CD4-positive, CD25-positive, alpha-beta regulatory T cell (primary cell): ENCODE measurements around the gene BPIFB4. TPM values are rescaled to one million over a fixed set of nuclear protein-coding genes. Genes with fewer than 3 reads are reported as not detected.

Source experiments
- ATAC-seq, 2 donors: fragments of 150-1000 bp; cut with Tn5 transposase; one replicate each; pipeline ENCODE4 v1.10.0; 2021; ENCODE audit warnings: low read depth in 2 of 2, moderate number of reproducible peaks in 2 of 2, moderate library complexity in 1 of 2
- DNase-seq, 3 donors: peaks; one replicate each; pipeline versions ENCODE4 v3.0.0 to v3.0.0-alpha.2; 2012 to 2022; ENCODE audit warnings: mixed read lengths in 1 of 3
- H3K27ac ChIP-seq: one replicate; pipeline ENCODE4 v1.7.0; 2013; ENCODE audit warnings: mild to moderate bottlenecking, low read length; ENCODE audit not compliant: insufficient read depth, poor library complexity, severe bottlenecking
- H3K27me3 ChIP-seq: one replicate; pipeline ENCODE4 v1.7.0; 2013; ENCODE audit warnings: low read length; ENCODE audit not compliant: control insufficient read depth, insufficient read depth
- H3K36me3 ChIP-seq: one replicate; pipeline ENCODE4 v1.7.0; 2013; ENCODE audit warnings: mild to moderate bottlenecking, low read length, moderate library complexity; ENCODE audit not compliant: control insufficient read depth, insufficient read depth
- H3K4me1 ChIP-seq: 2 replicates; pipeline ENCODE4 v1.7.0; 2013; ENCODE audit warnings: mild to moderate bottlenecking, low read length; ENCODE audit not compliant: insufficient read depth, control insufficient read depth, poor library complexity, severe bottlenecking
- H3K4me3 ChIP-seq: one replicate; pipeline ENCODE4 v1.7.0; 2013; ENCODE audit warnings: low read depth, mild to moderate bottlenecking, low read length, moderate library complexity
- H3K9me3 ChIP-seq, 2 experiments: 1 replicate in 1 of 2; 2 replicates in 1 of 2; pipeline ENCODE4 v1.7.0; 2013; ENCODE audit warnings: low read length in 2 of 2, mild to moderate bottlenecking in 1 of 2, moderate library complexity in 1 of 2; ENCODE audit not compliant: control insufficient read depth in 2 of 2
- H3K27ac Mint-ChIP-seq, 3 donors: one replicate each; pipeline ENCODE4 v1.8.0; 2020 to 2022; ENCODE audit warnings: mild to moderate bottlenecking in 3 of 3, mixed read lengths in 3 of 3, moderate library complexity in 2 of 3
- H3K27me3 Mint-ChIP-seq: one replicate; pipeline ENCODE4 v1.8.0; 2022; ENCODE audit warnings: mild to moderate bottlenecking, mixed read lengths
- H3K36me3 Mint-ChIP-seq: one replicate; pipeline ENCODE4 v1.8.0; 2020; ENCODE audit warnings: mixed read lengths
- H3K4me1 Mint-ChIP-seq, 4 donors: one replicate each; pipeline ENCODE4 v1.8.0; 2020 to 2022; ENCODE audit warnings: mixed read lengths in 4 of 4, mild to moderate bottlenecking in 1 of 4
- H3K4me3 Mint-ChIP-seq, 4 donors: one replicate each; pipeline ENCODE4 v1.8.0; 2020 to 2022; ENCODE audit warnings: mild to moderate bottlenecking in 4 of 4, mixed read lengths in 4 of 4, moderate library complexity in 3 of 4
- H3K9me3 Mint-ChIP-seq, 7 donors: one replicate each; pipeline ENCODE4 v1.8.0; 2020 to 2022; ENCODE audit warnings: mixed read lengths in 7 of 7, mild to moderate bottlenecking in 3 of 7, moderate library complexity in 2 of 7
- polyA plus RNA-seq, 4 donors: library from polyadenylated mRNA; unstranded; fragments of 300-500 nt; fragmentation: Illumina TruSeq; gene quantifications; one replicate each; pipeline ENCODE4 v1.2.3, GENCODE V29; 2021
- total RNA-seq: library from RNA; stranded (reverse); gene quantifications from one replicate; pipeline ENCODE4 v1.2.3, GENCODE V29; 2022

Gene BPIFB4
- total and polyA plus RNA-seq, 5 donors from 2014 or later = not detected

DNA sequence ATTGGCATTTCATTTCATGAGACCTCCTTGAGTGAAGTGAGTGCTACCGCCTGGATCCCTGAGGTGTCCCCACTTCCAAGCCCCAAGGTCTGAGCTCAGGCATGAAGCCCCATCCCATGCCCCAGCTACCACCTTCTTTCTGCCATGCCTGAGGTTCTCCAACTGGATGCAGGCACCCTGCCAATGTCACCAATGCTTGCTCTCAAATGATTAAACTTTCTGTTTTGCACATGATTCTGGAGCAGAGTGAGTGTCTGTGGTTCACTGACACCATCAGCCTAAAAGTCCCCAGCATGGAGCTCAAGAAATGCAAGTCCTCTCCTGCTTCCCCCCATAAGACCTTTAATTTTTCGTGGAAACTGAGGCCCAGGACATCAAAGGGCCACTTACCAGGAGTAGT, 44.8 kb downstream of the BPIFB4 start:
- H3K27ac Mint-ChIP-seq = no peak overlapping the region
- H3K36me3 Mint-ChIP-seq = peaks cover 4% of the 10 kb centered on the region
- peaks cover 0 to 12% (median 3%) of the 10 kb centered on the region in 4 donors for H3K4me1 Mint-ChIP-seq
- no peak overlapping the region for H3K4me3 Mint-ChIP-seq
- ATAC-seq = no peak
- no peaks in the 10 kb centered on the region for H3K36me3 ChIP-seq
- no peaks in the 10 kb centered on the region for H3K4me1 ChIP-seq
- no peak for DNase-seq
- H3K27ac ChIP-seq = no peak overlapping the region
- H3K4me3 ChIP-seq = no peak overlapping the region
- peaks cover 0 to 4% (median 0%) of the 10 kb centered on the region in 7 donors for H3K9me3 Mint-ChIP-seq
- no peaks in the 10 kb centered on the region for H3K9me3 ChIP-seq
- no peaks in the 10 kb centered on the region for H3K27me3 ChIP-seq
- peaks cover 23% of the 10 kb centered on the region for H3K27me3 Mint-ChIP-seq

DNA sequence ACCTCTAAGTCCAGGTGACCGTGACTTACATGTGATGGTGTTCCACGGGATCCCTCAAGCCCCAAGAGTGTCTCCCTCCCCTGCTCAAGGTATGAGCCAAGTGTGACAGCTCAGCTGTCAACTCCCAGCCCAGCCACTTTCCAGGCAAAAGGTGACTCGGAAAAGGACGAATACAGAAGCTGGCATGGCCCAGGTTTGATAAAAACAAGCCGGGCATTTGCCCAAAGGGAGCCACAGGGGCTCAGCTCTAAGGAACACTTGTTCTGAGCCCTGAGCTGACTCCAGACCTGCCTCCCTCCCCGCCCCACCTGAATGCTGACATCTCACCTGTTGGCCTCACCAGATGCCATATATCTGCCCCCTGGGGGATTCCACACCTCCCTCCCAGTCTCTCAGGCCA, 45.6 kb downstream of the BPIFB4 start:
- H3K4me1 Mint-ChIP-seq = peaks cover 0 to 6% (median 3%) of the 10 kb centered on the region in 4 donors
- Histone ChIP-seq H3K27me3 (no peaks in the 10 kb centered on the region), H3K4me1 (no peaks in the 10 kb centered on the region), H3K27ac (no peak overlapping the region), H3K36me3 (no peaks in the 10 kb centered on the region), H3K9me3 (no peaks in the 10 kb centered on the region), H3K4me3 (no peak overlapping the region)
- H3K36me3 Mint-ChIP-seq = peaks cover 4% of the 10 kb centered on the region
- peaks cover 29% of the 10 kb centered on the region for H3K27me3 Mint-ChIP-seq
- DNase-seq (no peak), ATAC-seq (no peak)
- H3K27ac Mint-ChIP-seq = no peak overlapping the region
- no peak overlapping the region for H3K4me3 Mint-ChIP-seq
- H3K9me3 Mint-ChIP-seq = peaks cover 0 to 4% (median 0%) of the 10 kb centered on the region in 7 donors

DNA sequence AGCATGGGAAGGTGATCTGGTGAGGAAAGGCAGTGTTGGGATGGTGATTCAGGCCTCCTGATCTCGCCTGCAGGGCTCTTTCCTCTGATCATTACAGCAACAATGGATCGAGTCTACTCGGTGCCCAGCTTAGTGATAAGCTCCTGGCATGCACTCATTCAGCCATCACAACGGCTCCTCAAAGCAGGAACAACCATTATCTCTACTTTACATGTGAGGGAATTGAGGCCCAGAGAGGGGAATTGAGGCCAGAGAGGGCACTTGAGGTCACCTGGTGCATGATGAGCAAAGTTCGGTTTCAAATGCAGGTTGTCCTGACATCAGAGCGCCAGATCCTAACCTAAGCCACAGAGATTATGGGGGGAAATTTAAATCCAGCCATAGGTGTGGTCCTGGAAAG, 46.5 kb downstream of the BPIFB4 start:
- no peaks in the 10 kb centered on the region for H3K4me1 Mint-ChIP-seq
- ATAC-seq (no peak), DNase-seq (no peak)
- peaks cover 0 to 2% (median 0%) of the 10 kb centered on the region in 7 donors for H3K9me3 Mint-ChIP-seq
- no peak overlapping the region for H3K27ac Mint-ChIP-seq
- H3K4me1 ChIP-seq = no peaks in the 10 kb centered on the region
- H3K4me3 Mint-ChIP-seq = no peak overlapping the region
- H3K36me3 Mint-ChIP-seq = no peaks in the 10 kb centered on the region
- no peaks in the 10 kb centered on the region for H3K27me3 ChIP-seq
- H3K27me3 Mint-ChIP-seq = peaks cover 29% of the 10 kb centered on the region
- no peak overlapping the region for H3K4me3 ChIP-seq
- H3K27ac ChIP-seq = no peak overlapping the region
- H3K36me3 ChIP-seq = no peaks in the 10 kb centered on the region
- no peaks in the 10 kb centered on the region for H3K9me3 ChIP-seq

DNA sequence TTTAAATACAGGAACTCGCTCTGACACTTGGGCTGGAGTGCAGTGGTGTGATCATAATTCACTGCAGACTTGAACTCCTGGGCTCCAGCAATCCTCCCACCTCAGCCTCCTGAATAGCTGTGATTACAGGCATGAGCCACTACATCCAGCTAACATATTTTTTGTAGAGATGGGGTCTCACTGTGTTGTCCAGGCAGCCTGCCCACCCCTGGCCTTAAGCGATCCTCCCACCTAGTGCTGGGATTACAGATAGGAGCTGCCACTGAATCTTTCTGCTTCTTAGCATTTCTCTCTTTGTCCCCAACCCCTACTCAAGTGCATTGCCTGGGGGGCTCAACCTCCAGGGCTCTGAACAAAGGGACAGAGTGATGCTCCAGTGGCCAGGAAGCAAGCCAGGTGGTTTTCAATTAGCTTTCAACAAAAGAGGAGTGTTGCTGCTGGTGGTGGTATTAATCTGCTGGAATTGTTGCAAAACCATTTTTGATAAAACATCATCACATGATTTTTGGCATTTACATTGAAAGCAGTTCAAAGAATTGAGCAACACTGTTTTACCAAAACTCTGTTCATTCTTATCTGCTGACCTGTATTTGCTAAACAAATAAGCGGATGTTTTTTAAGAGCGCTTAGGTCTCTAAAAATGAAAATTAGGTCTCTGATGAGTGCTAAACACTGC, 48.1 kb downstream of the BPIFB4 start:
- no peak for DNase-seq
- no peaks in the 10 kb centered on the region for H3K36me3 Mint-ChIP-seq
- H3K27ac Mint-ChIP-seq = no peak overlapping the region

DNA sequence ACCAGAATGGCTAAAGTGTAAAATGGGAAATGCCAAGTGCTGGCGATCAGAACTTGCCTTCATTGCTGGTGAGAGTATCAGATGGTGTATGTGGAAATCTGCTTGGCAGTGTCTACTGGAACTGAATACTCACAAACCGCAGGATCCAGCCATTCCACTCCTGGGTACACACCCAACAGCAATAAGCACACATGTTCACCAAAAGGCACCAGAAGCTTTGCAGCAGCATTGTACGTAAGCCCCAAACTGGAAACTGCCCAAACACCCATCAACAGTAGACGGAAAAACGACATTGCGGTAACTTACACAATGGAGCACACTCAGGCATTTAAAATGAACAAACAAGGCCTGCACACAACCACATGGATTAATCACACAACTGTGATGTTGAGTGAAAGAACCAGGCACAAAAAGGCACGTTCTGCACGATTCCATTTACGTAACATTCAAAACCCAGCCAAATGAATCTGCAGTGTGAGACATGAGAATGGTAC, 51.2 kb downstream of the BPIFB4 start:
- Histone ChIP-seq H3K9me3 (no peaks in the 10 kb centered on the region), H3K4me3 (no peak overlapping the region), H3K36me3 (no peaks in the 10 kb centered on the region), H3K4me1 (no peaks in the 10 kb centered on the region), H3K27me3 (no peaks in the 10 kb centered on the region), H3K27ac (no peak overlapping the region)
- DNase-seq (no peak), ATAC-seq (no peak)
- Mint-ChIP-seq H3K27ac (no peak overlapping the region), H3K9me3 (peaks cover 0 to 2% (median 0%) of the 10 kb centered on the region in 7 donors), H3K36me3 (no peaks in the 10 kb centered on the region), H3K4me1 (no peaks in the 10 kb centered on the region), H3K27me3 (peaks cover 15% of the 10 kb centered on the region), H3K4me3 (no peak overlapping the region)

More for the DNA sequence above, 48.1 kb downstream of the BPIFB4 start:
- Mint-ChIP-seq H3K27me3 (peaks cover 26% of the 10 kb centered on the region), H3K9me3 (peaks cover 0 to 2% (median 0%) of the 10 kb centered on the region in 7 donors), H3K4me1 (no peaks in the 10 kb centered on the region), H3K4me3 (no peak overlapping the region)
- Histone ChIP-seq H3K4me3 (no peak overlapping the region), H3K36me3 (no peaks in the 10 kb centered on the region), H3K27me3 (no peaks in the 10 kb centered on the region), H3K9me3 (no peaks in the 10 kb centered on the region), H3K4me1 (no peaks in the 10 kb centered on the region), H3K27ac (no peak overlapping the region)
- no peak for ATAC-seq

DNA sequence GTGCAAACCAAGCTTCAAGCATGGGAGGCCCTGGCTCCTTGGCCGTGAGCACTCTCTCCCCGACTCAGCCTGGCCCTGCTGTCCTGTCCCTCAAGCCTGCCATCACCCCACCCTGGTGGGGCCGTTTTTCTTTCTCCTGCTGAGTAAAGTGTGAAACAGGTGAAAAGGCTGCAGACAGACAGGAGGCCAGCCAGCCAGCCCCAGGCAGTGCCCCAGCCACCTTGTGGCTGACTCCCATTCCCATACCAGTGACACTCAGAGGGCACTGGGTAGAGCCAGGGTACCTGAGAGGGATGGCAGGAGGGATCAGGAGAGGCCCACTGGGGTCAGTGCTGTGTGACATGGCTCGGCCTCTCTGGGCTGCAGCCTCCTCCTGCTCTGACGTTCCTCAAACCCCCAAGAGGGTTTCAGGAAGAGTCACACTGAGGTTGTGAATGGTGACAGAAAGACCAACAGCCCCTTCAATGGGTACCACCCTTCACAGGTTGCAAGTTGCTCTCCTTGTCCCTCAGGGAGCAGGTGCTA, 52.6 kb downstream of the BPIFB4 start:
- Mint-ChIP-seq H3K4me1 (no peaks in the 10 kb centered on the region), H3K27ac (no peak overlapping the region), H3K36me3 (no peaks in the 10 kb centered on the region), H3K9me3 (peaks cover 0 to 2% (median 0%) of the 10 kb centered on the region in 7 donors), H3K27me3 (peaks cover 9% of the 10 kb centered on the region), H3K4me3 (no peak overlapping the region)
- Histone ChIP-seq H3K9me3 (no peaks in the 10 kb centered on the region), H3K36me3 (no peaks in the 10 kb centered on the region), H3K27me3 (no peaks in the 10 kb centered on the region), H3K4me1 (no peaks in the 10 kb centered on the region), H3K4me3 (no peak overlapping the region), H3K27ac (no peak overlapping the region)
- DNase-seq = no peak
- ATAC-seq = no peak

DNA sequence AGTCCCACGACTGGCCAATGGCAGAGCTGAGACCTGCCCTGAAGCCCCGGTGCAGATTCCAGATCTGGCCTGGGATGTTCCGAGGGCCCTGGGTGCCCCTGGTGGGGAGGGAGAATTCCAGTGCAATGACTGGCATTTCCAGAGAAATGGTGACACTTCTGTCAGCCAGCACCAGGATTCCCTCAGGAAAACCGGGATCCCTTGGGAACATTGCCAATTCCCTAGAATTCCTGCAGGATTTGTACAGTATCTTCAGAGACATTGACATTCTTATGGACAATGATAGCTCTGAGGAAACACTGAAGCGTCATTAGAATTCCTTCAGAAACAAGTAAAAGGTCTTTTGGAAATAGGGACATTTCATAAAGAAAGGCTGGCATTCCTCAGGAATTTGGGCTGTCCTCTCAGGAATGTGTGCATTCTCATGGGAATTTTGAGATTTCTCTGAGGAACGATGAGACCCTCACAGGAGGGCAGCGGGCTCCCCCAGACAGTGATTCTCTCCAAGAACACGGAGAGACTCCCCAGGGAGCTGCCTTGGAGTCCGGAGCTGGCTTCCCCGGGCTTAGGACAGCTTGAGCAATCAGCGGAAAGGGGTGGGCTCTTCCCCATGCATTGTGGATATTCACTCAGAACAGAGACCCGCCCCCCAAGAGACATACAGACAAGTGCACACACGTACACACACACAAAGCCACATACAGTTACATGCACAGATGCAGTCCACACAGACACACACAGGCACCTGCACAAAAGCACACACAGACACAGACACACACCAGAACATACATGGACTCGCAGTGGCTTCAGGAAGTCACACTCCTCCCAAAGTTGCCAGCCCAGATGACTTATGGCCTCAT, 53.3 kb downstream of the BPIFB4 start:
- Mint-ChIP-seq H3K4me1 (no peaks in the 10 kb centered on the region), H3K27me3 (peaks cover 9% of the 10 kb centered on the region), H3K9me3 (peaks cover 0 to 2% (median 0%) of the 10 kb centered on the region in 7 donors), H3K4me3 (no peak overlapping the region), H3K36me3 (no peaks in the 10 kb centered on the region), H3K27ac (no peak overlapping the region)
- Histone ChIP-seq H3K27me3 (no peaks in the 10 kb centered on the region), H3K4me3 (no peak overlapping the region), H3K9me3 (no peaks in the 10 kb centered on the region), H3K36me3 (no peaks in the 10 kb centered on the region), H3K27ac (no peak overlapping the region), H3K4me1 (no peaks in the 10 kb centered on the region)
- ATAC-seq = no peak
- DNase-seq = no peak
